Measurements from ENCODE around the gene TRAF4.
"Not testable (repeated sequence)": the region's sequence is repeated elsewhere in the genome, so short reads cannot be mapped to it uniquely, and the experiment has no call there.

The TRAF4 gene

GRCh38 chr17:28734712-28735241 lies 9.0 kb upstream of the TRAF4 start:
- DNase-seq, result no peak

- no peak for DNase-seq
Measured at GRCh38 chr17:28735242-28735722, 8.5 kb upstream of the TRAF4 start.

GRCh38 chr17:28735913-28736769 lies 7.7 kb upstream of the TRAF4 start:
- not testable (repeated sequence) for DNase-seq

GRCh38 chr17:28737316-28737715 lies 6.5 kb upstream of the TRAF4 start:
- no peak for DNase-seq

GRCh38 chr17:28737770-28738679 lies 5.8 kb upstream of the TRAF4 start:
- DNase-seq, result no peak

GRCh38 chr17:28738680-28739384 lies 5.0 kb upstream of the TRAF4 start:
- peak; percentile 71 for DNase-seq

GRCh38 chr17:28740406-28741357 lies 3.1 kb upstream of the TRAF4 start:
- DNase-seq, result no peak

GRCh38 chr17:28741358-28742349 lies 2.2 kb upstream of the TRAF4 start:
- DNase-seq, result no peak

GRCh38 chr17:28744104-28744971 lies 527 bp downstream of the TRAF4 start:
- DNase-seq, result peak; percentile 78

GRCh38 chr17:28744972-28745785 lies 1.4 kb downstream of the TRAF4 start:
- peak; percentile 39 for DNase-seq

GRCh38 chr17:28745786-28746411 lies 2.1 kb downstream of the TRAF4 start:
- no peak for DNase-seq

GRCh38 chr17:28746611-28747050 lies 2.8 kb downstream of the TRAF4 start:
- no peak for DNase-seq

- no peak for DNase-seq
Measured at GRCh38 chr17:28747051-28747691, 3.4 kb downstream of the TRAF4 start.

GRCh38 chr17:28747801-28748750 lies 4.3 kb downstream of the TRAF4 start:
- DNase-seq, result no peak

- no peak for DNase-seq
Measured at GRCh38 chr17:28748852-28749515, 5.2 kb downstream of the TRAF4 start.

Measured in CD4-positive, alpha-beta T cell treated with Interleukin-10 for 1 hour (primary cell).